NCI-H2081 (cell line): ENCODE results near the gene PER1.
"Not testable (repeated sequence)": the region's sequence is repeated elsewhere in the genome, so short reads cannot be mapped to it uniquely, and the experiment has no call there.

Source experiments
- DNase-seq, 2 experiments: peaks; one replicate each; lab custom pipeline; 2025; lab: John Stamatoyannopoulos, UW

Gene PER1

GRCh38 chr17:8119581-8120519, 32.4 kb downstream of the PER1 start:
- DNase-seq, result peak; percentile 74 to 86

GRCh38 chr17:8118769-8119580, 33.2 kb downstream of the PER1 start:
- peak; percentile 70 to 79 for DNase-seq

GRCh38 chr17:8117980-8118768, 34.0 kb downstream of the PER1 start, which contains the start of gene ALOXE3:
TSS of gene ALOXE3 (minus strand) at chr17:8118514. CDS start at chr17:8117990, 524 bp downstream.
- no peak for DNase-seq

- DNase-seq, result no peak
These were observed 34.7 kb downstream of the PER1 start for GRCh38 chr17:8117367-8117979.

- DNase-seq, result no peak
These were observed 35.4 kb downstream of the PER1 start for GRCh38 chr17:8116776-8117175.

- no peak for DNase-seq
These were observed 41.3 kb downstream of the PER1 start for GRCh38 chr17:8110907-8111306.

GRCh38 chr17:8110456-8110804, 41.8 kb downstream of the PER1 start:
- DNase-seq, result no peak

GRCh38 chr17:8109661-8110455, 42.3 kb downstream of the PER1 start:
- DNase-seq, result peak; percentile 37 to 57

GRCh38 chr17:8108972-8109660, 43.1 kb downstream of the PER1 start:
- no peak for DNase-seq

GRCh38 chr17:8106980-8107379, 45.2 kb downstream of the PER1 start:
- DNase-seq, result not testable (repeated sequence)

- DNase-seq, result no peak
These were observed 46.2 kb downstream of the PER1 start for GRCh38 chr17:8105957-8106398.

GRCh38 chr17:8104911-8105310, 47.3 kb downstream of the PER1 start:
- DNase-seq, result no peak

- no peak for DNase-seq
These were observed 48.7 kb downstream of the PER1 start for GRCh38 chr17:8103549-8103948.

GRCh38 chr17:8101721-8102120, 50.5 kb downstream of the PER1 start:
- no peak for DNase-seq

- no peak for DNase-seq
These were observed 51.4 kb downstream of the PER1 start for GRCh38 chr17:8100763-8101162.

- DNase-seq, result no peak
These were observed 52.1 kb downstream of the PER1 start for GRCh38 chr17:8100111-8100510.

- no peak for DNase-seq
These were observed 55.7 kb downstream of the PER1 start for GRCh38 chr17:8096541-8096940.

GRCh38 chr17:8095361-8095760, 56.8 kb downstream of the PER1 start:
- DNase-seq, result no peak

GRCh38 chr17:8091033-8091687, 61.0 kb downstream of the PER1 start:
- no peak for DNase-seq
